ENCODE data around the gene PPM1N.

Gene PPM1N

DNA sequence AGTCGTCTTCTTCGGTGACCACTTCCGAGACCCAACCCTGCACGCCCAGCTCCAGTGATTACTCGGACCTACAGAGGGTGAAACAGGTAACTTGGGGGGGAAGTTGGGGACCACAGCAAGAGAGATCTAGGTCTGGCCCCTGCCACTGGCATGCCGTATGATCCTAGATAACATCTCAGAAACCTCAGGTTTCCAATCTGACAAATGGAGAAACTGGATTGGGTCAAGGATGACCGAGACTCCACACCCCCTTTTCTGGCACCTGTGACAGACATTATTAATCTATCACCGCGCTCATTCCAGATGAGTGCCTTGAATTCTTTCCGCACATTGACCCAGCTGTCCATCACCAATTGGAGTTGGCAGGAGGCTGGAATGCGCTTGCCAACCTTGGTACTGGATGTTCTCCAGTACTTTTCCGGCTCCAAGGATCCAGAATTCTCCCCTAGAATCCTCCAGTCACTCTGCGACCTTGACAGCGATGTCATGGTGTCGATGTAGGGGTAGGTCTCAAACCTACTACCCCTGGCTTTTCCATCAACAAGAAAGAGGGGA is 26.4 kb downstream of the PPM1N start:
- Histone ChIP-seq H3K27me3 (no peaks in the 10 kb centered on the region), H3K4me1 (peaks cover 0 to 30% (median 16%) of the 10 kb centered on the region in 4 donors), H3K27ac (peak overlapping the region in 1 of 2 donors; percentile 18), H3K36me3 (peaks cover 55 to 72% (median 61%) of the 10 kb centered on the region in 3 donors), H3K9me3 (no peaks in the 10 kb centered on the region), H3K4me3 (no peak overlapping the region)
- DNase-seq = no peak
- intact Hi-C loops (cut with DNase I; ENCODE audit: low total_unique reads) = no loop called here
- TF ChIP-seq, protein P1, sequence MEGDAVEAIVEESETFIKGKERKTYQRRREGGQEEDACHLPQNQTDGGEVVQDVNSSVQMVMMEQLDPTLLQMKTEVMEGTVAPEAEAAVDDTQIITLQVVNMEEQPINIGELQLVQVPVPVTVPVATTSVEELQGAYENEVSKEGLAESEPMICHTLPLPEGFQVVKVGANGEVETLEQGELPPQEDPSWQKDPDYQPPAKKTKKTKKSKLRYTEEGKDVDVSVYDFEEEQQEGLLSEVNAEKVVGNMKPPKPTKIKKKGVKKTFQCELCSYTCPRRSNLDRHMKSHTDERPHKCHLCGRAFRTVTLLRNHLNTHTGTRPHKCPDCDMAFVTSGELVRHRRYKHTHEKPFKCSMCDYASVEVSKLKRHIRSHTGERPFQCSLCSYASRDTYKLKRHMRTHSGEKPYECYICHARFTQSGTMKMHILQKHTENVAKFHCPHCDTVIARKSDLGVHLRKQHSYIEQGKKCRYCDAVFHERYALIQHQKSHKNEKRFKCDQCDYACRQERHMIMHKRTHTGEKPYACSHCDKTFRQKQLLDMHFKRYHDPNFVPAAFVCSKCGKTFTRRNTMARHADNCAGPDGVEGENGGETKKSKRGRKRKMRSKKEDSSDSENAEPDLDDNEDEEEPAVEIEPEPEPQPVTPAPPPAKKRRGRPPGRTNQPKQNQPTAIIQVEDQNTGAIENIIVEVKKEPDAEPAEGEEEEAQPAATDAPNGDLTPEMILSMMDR (IDR thresholded peaks at IDR 0.05) = no peak

DNA sequence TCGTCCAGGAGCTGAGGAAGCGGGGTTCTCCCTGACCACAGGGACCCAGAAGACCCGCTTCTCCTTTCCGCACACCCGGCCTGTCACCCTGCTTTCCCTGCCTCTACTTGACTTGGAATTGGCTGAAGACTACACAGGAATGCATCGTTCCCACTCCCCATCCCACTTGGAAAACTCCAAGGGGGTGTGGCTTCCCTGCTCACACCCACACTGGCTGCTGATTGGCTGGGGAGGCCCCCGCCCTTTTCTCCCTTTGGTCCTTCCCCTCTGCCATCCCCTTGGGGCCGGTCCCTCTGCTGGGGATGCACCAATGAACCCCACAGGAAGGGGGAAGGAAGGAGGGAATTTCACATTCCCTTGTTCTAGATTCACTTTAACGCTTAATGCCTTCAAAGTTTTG is 27.9 kb downstream of the PPM1N start:
- H3K36me3 ChIP-seq = peaks cover 41 to 57% (median 48%) of the 10 kb centered on the region in 3 donors
- TF ChIP-seq, protein P1 (IDR thresholded peaks at IDR 0.05) = no peak
- intact Hi-C loops (cut with DNase I; ENCODE audit: low total_unique reads) = no loop called here
- H3K9me3 ChIP-seq = no peaks in the 10 kb centered on the region
- peaks cover 0 to 30% (median 16%) of the 10 kb centered on the region in 4 donors for H3K4me1 ChIP-seq
- peak; percentile 56 to 85 for DNase-seq
- peaks cover 0 to 3% of the 10 kb centered on the region in 2 donors for H3K27me3 ChIP-seq
- H3K4me3 ChIP-seq = no peak overlapping the region
- peak overlapping the region in 1 of 2 donors; percentile 38 for H3K27ac ChIP-seq

DNA sequence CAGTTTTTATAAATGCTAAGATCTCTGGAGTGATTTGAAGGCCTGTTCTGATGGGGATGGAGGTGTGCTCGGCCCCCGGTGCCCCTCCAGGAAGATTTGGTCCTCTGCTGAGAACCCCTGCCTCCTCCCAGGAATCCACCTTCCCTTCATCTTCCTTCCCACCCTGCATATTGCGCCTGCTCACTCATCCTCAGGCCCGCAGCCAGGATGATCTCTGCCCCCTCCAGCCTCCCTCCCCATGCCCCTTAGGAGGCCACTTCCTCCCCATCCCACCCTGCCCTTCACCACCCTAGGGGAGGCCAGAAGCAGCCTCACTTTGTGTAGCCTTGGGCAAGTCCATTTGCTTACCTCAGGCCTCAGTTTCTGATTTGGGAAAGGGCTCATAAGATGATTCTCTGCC is 28.7 kb downstream of the PPM1N start:
- TF ChIP-seq, protein P1 (IDR thresholded peaks at IDR 0.05) = no peak
- no peak for DNase-seq
- intact Hi-C loops (cut with DNase I; ENCODE audit: low total_unique reads) = no loop called here
- H3K27me3 ChIP-seq = peaks cover 0 to 3% of the 10 kb centered on the region in 2 donors
- no peak overlapping the region for H3K4me3 ChIP-seq
- H3K27ac ChIP-seq = peak overlapping the region in 1 of 2 donors; percentile 38
- H3K9me3 ChIP-seq = no peaks in the 10 kb centered on the region
- H3K36me3 ChIP-seq = peaks cover 32 to 48% (median 39%) of the 10 kb centered on the region in 3 donors
- H3K4me1 ChIP-seq = peaks cover 0 to 30% (median 16%) of the 10 kb centered on the region in 4 donors

- intact Hi-C loops (cut with DNase I; ENCODE audit: low total_unique reads) = no loop called here
- DNase-seq = no peak
Observed at GRCh38 chr19:45527731-45528130, 29.5 kb downstream of the PPM1N start.

GRCh38 chr19:45528149-45528743 is 30.0 kb downstream of the PPM1N start:
- TF ChIP-seq, protein P1 (IDR thresholded peaks at IDR 0.05) = no peak
- peaks cover 24 to 37% (median 30%) of the 10 kb centered on the region in 3 donors for H3K36me3 ChIP-seq
- H3K27ac ChIP-seq = no peak overlapping the region
- peaks cover 0 to 30% (median 16%) of the 10 kb centered on the region in 4 donors for H3K4me1 ChIP-seq
- H3K4me3 ChIP-seq = no peak overlapping the region
- intact Hi-C loops (cut with DNase I; ENCODE audit: low total_unique reads) = no loop called here
- DNase-seq = no peak
- peaks cover 0 to 3% of the 10 kb centered on the region in 2 donors for H3K27me3 ChIP-seq
- no peaks in the 10 kb centered on the region for H3K9me3 ChIP-seq

More at GRCh38 chr19:45527731-45528130, 29.5 kb downstream of the PPM1N start:
- Histone ChIP-seq H3K36me3 (peaks cover 25 to 41% (median 32%) of the 10 kb centered on the region in 3 donors), H3K9me3 (no peaks in the 10 kb centered on the region), H3K4me1 (peaks cover 0 to 30% (median 16%) of the 10 kb centered on the region in 4 donors), H3K27me3 (peaks cover 0 to 3% of the 10 kb centered on the region in 2 donors), H3K4me3 (no peak overlapping the region), H3K27ac (no peak overlapping the region)
- TF ChIP-seq, protein P1 (IDR thresholded peaks at IDR 0.05) = no peak

Measured in tibial artery (tissue), 4 donors.